Colonic mucosa (tissue), 4 donors: ENCODE measurements around the gene ZDHHC14. TPM values are rescaled to one million over a fixed set of nuclear protein-coding genes. Genes with fewer than 3 reads are reported as not detected.
"Not testable (repeated sequence)": the region's sequence is repeated elsewhere in the genome, so short reads cannot be mapped to it uniquely, and the experiment has no call there.

Experiments
- DNase-seq: peaks from one replicate; pipeline ENCODE4 v3.0.0-alpha.2; 2020
- H3K27ac ChIP-seq: fragments of 200-600 bp; one replicate; pipeline ENCODE4 v1.8.0; 2021
- H3K27me3 ChIP-seq: fragments of 200-600 bp; one replicate; pipeline ENCODE4 v1.8.0; 2021
- H3K36me3 ChIP-seq: fragments of 200-600 bp; one replicate; pipeline ENCODE4 v1.8.0; 2021
- H3K4me1 ChIP-seq: fragments of 200-600 bp; one replicate; pipeline ENCODE4 v1.8.0; 2021; ENCODE audit warnings: mild to moderate bottlenecking
- H3K4me3 ChIP-seq: fragments of 200-600 bp; one replicate; pipeline ENCODE4 v1.8.0; 2021
- H3K9ac ChIP-seq, 2 donors: one replicate each; pipeline ENCODE4 v1.7.0; 2013; ENCODE audit warnings: control low read depth in 2 of 2, low read depth in 2 of 2, low read length in 2 of 2
- H3K9me3 ChIP-seq: fragments of 200-600 bp; one replicate; pipeline ENCODE4 v1.8.0; 2021
- CTCF ChIP-seq: fragments of 200-600 bp; IDR thresholded peaks from one replicate; pipeline ENCODE4 v1.8.0; 2022; ENCODE audit warnings: antibody characterized with exemption, mild to moderate bottlenecking
- intact Hi-C: fragments of 100-400 bp; cut with DNase I; formaldehyde crosslinking; loops from one replicate; pipeline ENCODE4 v1.14.1; 2022
- total RNA-seq, 2 donors: library from RNA; stranded (reverse); fragmentation: NEBNext Ultra II Directional in 1 of 2; extraction: Animal tissue kit (Norgen Biotek cat#: 25700) in 1 of 2; gene quantifications; one replicate each; pipeline ENCODE4 v1.2.1, GENCODE V29; 2021
- donor health status: healthy.
- donor health status: DM: no; HTN: no; CAD: no.
- donor health status: DM: no; HTN: no; CAD: no.

ZDHHC14 gene
- total RNA-seq, 2 donors from 2014 or later, result 8.4 to 11.4 TPM

DNA sequence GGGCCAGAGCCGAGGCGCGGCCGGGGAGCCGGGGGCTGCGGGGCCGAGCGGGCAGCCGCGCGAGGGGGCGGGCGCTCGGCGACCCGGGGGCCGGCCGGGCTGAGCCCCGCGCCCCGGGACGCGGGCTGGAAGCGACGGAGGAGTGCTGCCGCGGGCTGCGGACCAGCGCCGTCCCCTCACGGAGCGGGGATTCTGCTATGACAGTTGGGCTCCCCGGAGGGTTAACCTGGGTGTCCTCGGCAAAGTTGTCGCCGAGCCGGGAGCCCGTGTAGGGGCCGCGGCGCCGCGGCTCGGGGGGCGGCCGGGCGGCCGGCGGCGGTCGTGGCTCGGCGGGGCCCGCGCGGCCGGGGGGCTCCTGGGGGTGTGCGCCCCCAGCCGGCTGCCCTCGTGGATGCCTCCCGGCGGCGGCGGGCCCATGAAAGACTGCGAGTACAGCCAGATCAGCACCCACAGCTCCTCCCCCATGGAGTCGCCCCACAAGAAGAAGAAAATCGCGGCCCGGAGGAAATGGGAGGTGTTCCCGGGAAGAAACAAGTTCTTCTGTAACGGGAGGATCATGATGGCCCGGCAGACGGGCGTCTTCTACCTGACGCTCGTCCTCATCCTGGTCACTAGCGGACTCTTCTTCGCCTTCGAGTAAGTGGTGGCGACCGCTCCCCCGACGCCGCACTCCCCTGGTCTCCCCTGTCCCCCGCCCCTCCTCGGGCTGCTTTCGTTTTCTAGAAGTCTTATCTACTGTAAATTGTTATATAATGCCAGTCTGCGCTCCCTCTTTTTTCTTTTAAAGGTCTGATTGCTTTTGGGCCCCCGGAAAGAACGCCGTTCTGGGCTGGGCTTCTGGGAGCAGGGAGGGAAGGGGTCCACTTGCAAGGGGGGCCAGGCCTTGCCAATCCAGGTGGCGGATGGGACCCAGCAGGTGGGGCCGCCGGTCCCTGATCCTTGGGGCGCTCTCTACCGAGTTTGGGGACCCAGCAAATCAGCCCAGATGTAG, 936 bp downstream of the ZDHHC14 start:
- Histone ChIP-seq H3K36me3 (no peaks in the 10 kb centered on the region), H3K9me3 (no peaks in the 10 kb centered on the region), H3K4me1 (no peaks in the 10 kb centered on the region), H3K9ac (peak overlapping the region; percentile 84 to 92), H3K27me3 (no peaks in the 10 kb centered on the region), H3K27ac (peak overlapping the region; percentile 99), H3K4me3 (peak overlapping the region; percentile 99)
- peak; percentile 68 for DNase-seq
- TF ChIP-seq CTCF, result no peak
- intact Hi-C loops, result loop anchor here (5.0 kb wide), 1 partner anchor 215 kb away; no protein-coding TSS in a partner anchor

- DNase-seq, result no peak
- no peaks in the 10 kb centered on the region for H3K4me1 ChIP-seq
- no peak for TF ChIP-seq CTCF
- H3K27ac ChIP-seq, result no peak overlapping the region
- H3K9me3 ChIP-seq, result no peaks in the 10 kb centered on the region
- H3K4me3 ChIP-seq, result peak overlapping the region; percentile 99
- no peaks in the 10 kb centered on the region for H3K27me3 ChIP-seq
- no peaks in the 10 kb centered on the region for H3K36me3 ChIP-seq
- intact Hi-C loops, result loop anchor here (5.0 kb wide), 1 partner anchor 214 kb away; no protein-coding TSS in a partner anchor
- H3K9ac ChIP-seq, result peak overlapping the region; percentile 84 to 92
These were observed 1.8 kb downstream of the ZDHHC14 start for GRCh38 chr6:157382821-157383220.

DNA sequence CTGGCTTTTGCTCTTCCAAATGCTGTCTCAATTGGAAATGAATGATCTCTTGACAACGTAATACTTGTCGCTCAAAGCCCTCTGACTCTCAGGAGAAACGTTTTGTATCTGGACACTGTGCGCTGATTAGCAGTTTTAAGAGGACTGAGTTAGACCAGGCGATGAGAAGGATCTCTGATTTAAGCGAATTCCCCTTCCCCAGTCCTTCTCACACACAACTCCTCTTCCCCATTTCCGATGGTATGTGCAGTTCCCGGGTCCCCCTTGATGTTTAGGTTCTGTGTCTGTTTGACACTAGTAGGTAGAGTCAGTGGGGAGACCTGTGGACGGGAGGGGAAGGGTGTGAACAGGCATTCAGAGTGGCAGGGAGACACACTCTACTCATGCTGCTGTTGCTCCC, 2.5 kb downstream of the ZDHHC14 start:
- no peak for DNase-seq
- Histone ChIP-seq H3K4me1 (no peaks in the 10 kb centered on the region), H3K9ac (no peak overlapping the region), H3K27ac (no peak overlapping the region), H3K9me3 (no peaks in the 10 kb centered on the region), H3K36me3 (no peaks in the 10 kb centered on the region), H3K27me3 (no peaks in the 10 kb centered on the region), H3K4me3 (no peak overlapping the region)
- TF ChIP-seq CTCF, result no peak
- intact Hi-C loops, result loop anchor here (5.0 kb wide), 1 partner anchor 214 kb away; no protein-coding TSS in a partner anchor

GRCh38 chr6:157384962-157385361, 4.0 kb downstream of the ZDHHC14 start:
- H3K4me1 ChIP-seq, H3K36me3 ChIP-seq, H3K9me3 ChIP-seq, H3K27me3 ChIP-seq, H3K4me3 ChIP-seq, H3K27ac ChIP-seq, H3K9ac ChIP-seq, DNase-seq: not testable (repeated sequence)
- intact Hi-C loops, result loop anchor here (5.0 kb wide), 1 partner anchor 212 kb away; no protein-coding TSS in a partner anchor

DNA sequence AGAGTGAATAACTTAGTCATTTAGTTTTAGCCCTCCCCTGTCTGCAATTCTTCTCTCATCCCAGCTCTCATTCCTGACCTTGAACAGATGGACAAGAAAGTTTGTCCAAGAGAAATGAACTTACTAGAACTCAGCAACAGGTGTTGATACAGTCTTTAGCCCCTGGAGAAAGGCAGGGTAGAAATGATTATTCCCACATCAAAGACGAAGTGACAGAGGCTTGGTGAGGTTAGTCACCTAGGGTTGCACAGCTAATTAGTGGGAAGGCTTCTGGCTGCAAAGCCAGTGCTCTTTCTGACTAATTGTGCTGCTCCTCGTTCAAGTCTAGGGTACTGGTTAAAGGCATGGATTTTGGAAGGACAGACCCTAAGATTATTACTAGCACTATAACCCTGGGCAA, 4.5 kb downstream of the ZDHHC14 start:
- no peak for DNase-seq
- H3K4me1 ChIP-seq, result no peaks in the 10 kb centered on the region
- intact Hi-C loops, result no loop called here
- no peaks in the 10 kb centered on the region for H3K27me3 ChIP-seq
- no peaks in the 10 kb centered on the region for H3K36me3 ChIP-seq
- H3K9me3 ChIP-seq, result peaks cover 3% of the 10 kb centered on the region
- no peak for TF ChIP-seq CTCF
- no peak overlapping the region for H3K4me3 ChIP-seq
- H3K9ac ChIP-seq, result no peak overlapping the region
- no peak overlapping the region for H3K27ac ChIP-seq

DNA sequence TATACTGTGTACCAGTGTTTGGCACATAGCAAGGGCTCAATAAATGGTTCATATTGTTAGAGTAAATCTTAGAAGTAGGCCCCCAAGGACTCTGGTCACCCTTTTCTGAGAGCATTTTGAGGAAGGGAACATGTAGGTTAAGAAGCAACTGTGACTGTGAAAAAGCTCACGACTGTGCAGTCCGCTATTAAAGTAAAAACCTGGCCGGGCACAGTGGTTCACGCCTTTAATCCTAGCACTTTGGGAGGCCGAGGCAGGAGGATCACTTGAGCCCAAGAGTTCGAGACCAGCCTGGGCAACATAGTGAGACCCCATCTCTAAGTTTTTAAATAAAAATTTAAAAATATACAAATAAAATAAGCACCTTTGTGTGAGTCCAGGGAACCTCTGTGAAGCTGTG, 5.0 kb downstream of the ZDHHC14 start:
- intact Hi-C loops, result no loop called here
- Histone ChIP-seq H3K4me1 (no peaks in the 10 kb centered on the region), H3K9me3 (peaks cover 3% of the 10 kb centered on the region), H3K9ac (no peak overlapping the region), H3K36me3 (no peaks in the 10 kb centered on the region), H3K27me3 (no peaks in the 10 kb centered on the region), H3K4me3 (no peak overlapping the region), H3K27ac (no peak overlapping the region)
- DNase-seq, result no peak
- no peak for TF ChIP-seq CTCF
